G401.6 (cell line): ENCODE measurements around the gene DUSP7.
"Not testable (repeated sequence)": the region's sequence is repeated elsewhere in the genome, so short reads cannot be mapped to it uniquely, and the experiment has no call there.

Experiments used
- FAIRE-seq: peaks from 2 replicates; lab custom pipeline; 2012; peaks lifted over from hg19 to GRCh38; lab: Jason Lieb, UNC

The DUSP7 gene

DNA sequence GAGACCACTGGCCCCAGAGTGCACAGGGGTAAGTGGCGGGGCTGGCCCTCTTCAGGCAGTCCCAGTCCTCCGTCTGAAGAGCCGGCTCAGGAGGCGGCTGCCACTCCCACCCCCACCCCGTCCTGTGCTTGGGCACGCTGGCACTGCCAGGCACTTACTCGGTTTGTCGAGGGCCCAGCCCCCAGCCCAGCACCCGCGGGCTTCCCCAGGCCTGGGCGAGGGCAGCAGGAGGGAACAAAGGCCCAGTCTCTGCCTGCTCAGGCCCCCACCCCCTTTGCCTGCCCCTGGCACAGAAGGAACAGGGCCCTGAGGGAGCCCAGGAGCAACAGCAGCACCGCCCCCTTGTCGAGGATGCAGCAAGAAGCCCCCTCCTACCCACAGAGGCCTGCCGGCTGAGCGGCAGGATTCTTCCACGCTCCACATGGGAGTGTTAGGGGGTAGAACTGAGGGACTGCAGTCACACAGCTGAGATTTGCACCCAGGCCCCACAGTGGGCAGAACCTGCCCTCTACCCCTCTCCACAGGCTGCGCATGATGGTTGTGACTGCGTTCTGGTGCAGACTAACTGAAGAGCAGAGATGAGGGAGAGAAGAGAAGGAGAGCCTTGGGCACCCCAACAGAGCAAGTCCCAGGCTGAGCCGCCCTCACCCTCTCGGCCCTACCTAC, 8.9 kb downstream of the DUSP7 start:
- no peak for FAIRE-seq

DNA sequence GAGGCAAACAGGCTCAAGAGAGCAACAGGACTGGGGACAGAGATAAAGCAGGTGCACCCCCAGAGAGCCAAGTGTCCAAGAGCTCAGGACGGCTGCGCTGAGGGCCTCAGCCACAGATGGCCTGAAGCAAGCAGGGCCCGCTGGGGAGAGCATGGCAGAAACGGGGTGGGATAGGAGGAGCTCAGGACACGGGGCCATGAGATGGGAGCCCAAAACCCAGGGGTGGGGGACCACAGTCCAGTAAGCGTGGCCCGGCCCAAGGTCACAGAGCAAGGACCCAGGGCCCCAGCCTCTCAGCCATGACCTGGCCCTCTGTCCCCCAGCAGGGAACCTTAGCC, 9.5 kb downstream of the DUSP7 start:
- FAIRE-seq: no peak

DNA sequence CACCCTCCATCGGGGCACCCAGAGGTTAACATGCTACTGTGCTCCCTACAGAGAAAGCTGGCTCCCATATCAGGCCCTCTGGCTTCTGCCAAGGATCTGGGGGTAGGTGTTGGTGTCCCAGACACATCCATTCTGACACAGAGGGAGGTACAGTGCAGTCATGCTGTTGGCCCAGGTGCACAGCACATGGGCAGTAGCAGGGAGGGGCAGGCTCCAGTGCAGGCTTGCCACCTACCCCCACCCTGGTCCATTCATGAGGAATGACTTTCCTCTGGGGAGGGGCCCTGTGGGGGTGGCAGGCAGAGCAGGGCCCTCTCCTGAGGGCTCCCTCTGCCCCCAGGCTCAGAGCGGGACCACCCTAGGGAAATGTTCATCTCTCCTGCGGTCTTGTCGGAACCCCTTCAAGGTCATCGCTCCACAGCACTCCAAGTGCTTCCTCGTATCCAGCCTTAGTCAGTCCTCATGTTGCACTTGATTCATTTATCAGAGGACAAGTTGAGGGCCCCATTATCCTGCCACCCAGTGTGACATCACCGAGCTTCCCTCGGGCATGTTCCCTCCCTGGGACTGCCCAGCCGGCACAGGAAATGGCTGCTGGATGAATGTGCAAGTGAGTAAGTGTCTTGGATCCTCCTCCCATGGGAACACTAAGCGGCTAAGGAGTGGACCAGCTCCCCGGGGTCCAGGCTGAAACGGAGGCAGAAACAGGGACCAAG, 10.0 kb downstream of the DUSP7 start:
- peak; percentile 86 for FAIRE-seq

DNA sequence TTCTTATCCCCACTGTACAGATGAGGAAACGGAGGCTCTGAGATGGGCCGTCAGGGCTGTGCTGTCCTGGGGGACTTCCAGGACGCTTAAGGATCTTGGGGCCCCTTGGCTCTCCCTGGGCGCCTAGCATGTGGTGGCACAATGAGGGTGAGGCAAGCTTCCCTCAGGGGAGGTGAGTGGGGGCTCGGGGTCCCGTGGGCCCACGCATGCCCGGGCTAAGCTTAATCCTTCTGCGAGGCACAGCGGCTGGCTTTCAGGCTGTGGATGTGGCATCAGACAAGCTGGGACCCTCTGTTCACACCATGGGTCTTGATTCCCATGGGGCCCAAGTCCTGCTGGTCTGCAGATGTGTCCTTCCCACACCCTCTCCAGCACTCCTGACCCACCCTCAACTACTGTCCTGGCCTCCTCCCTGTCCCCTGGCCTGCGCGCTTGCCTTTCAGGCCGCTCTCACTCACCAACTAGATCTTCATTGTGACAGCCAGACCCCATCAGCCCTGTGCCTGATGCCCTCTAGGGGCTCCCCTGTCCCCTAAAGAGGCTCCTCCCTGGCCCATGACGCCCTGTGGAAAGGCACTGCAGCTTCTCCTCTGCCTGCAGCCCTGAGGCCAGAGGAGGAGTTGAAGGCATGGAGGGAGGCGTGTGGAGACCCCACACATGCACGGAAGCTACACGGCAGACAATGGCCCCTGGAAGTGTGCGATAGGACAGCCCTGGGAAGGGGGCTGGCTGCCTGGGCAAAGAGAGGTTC, 11.3 kb downstream of the DUSP7 start:
- no peak for FAIRE-seq

DNA sequence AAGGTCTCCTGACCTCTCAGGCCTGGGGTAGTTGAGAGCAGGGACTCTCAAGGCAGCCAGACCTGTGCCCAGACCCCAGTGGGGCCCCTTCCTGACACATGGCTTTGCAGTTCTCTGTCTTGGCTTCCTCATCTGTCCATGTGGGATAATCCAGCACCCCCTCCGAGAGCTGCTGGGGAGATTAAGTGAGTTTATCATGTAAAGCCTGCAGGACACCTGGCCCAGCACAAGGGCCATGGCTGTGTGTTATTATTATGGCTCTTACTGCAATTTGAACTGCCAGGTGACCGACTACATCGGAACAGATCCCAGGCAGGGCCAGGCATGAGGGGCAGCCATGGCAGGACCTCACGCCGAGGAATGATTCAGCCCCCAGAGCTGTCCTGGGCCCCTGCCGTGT, 12.6 kb downstream of the DUSP7 start:
- FAIRE-seq: no peak

DNA sequence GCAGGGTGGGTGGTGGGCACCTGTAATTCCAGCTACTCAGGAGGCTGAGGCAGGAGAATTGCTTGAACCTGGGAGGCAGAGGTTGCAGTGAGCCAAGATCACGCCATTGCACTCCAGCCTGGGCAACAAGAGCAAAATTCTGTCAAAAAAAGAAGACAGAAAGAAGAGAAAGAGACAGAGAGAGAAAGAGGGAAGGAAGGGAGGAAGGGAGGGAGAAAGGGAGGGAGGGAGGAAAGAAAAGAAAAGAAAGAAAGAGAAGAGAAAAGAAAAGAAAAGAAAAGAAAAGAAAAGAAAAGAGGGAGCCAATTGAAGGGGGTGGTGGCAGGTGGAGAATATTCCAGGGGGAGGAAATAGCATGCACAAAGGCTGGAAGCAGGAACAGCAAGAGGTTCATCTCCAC, 13.3 kb downstream of the DUSP7 start:
- not testable (repeated sequence) for FAIRE-seq

DNA sequence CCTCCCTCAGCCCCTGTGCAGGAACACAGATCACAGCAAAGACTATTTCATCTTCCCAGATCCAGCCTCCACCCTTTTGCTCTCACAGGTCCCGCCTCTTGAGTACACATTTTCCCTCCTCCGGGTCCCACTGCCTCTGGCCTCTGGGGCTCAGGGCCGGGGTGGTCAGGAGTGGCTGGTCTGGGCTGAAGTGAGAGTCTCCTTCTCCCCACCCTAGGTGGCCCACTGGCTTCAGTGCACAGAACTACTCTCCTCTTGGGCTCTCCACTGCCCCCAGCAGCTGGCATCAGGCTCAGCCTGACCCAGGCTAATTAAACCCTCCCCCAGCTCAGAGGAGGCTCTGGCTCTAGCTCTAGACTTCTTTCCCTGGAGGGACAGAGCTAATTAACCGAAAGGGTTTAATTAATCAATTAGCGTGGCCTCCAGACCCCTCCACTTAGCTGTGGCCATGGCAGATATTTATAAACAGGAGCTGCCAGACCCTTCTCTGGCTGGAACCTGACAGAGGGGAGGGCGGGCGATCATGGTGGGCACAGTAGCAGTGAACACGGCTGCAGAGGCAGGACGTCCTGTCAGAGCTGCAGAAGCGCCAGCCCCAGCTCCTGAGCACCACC, 15.1 kb downstream of the DUSP7 start:
- FAIRE-seq: no peak

DNA sequence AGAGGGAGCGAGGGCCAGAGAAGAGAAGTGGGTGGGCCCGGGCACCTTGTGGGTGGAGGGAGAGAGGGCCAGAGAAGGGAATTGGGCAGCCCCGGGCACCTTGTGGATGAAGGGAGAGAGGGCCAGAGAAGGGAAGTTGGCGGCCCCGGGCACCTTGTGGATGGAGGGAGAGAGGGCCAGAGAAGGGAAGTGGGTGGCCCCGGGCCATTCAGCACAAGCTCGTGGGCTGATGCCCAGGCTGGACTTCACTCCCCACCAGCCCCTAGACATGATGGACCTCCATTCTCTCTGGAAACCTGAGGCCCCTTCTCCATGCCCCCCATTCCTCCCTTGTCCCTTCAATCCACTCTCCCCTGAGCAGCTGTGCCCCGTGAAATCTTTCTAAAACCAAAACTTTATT, 15.8 kb downstream of the DUSP7 start:
- no peak for FAIRE-seq

DNA sequence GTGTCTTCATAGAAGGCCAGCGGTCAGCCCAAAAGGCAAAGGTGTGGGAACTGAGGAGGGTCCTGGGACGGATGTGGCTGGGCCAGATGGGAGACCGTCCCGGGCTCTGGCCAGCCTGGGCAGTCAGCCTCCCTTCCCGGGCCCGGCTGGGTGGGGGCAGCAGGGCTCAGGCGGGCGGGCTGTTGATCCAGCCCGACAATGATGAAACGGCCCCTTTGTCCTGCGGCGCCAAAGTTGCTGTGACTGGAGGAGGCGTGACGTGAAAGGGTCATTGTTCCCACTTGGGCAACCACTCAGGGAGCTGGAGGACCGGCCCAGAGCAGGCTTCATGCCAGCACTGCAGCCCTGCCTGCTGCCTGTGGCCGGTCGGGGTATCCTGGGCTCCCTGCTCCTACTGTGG, 16.5 kb downstream of the DUSP7 start:
- FAIRE-seq: no peak

DNA sequence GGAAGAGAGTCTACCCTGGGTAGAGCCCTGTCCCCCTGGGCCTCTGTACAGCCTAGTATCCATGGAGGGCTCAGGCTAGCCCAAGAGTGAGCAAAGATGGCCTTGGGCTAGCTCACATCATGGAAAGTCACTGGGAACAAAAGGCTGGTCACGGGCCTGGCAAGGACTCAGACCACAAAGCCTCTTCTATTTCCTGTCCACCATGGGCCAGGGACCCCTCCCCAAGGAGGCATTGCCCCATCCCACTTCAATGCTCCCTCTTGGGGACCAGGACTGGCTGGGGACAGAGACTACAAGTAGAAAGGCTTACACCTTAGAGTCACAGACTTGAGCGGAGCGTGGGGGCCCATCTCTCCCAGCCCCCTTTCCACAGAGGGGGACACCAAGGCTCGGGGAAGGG, 16.9 kb downstream of the DUSP7 start:
- FAIRE-seq: no peak

DNA sequence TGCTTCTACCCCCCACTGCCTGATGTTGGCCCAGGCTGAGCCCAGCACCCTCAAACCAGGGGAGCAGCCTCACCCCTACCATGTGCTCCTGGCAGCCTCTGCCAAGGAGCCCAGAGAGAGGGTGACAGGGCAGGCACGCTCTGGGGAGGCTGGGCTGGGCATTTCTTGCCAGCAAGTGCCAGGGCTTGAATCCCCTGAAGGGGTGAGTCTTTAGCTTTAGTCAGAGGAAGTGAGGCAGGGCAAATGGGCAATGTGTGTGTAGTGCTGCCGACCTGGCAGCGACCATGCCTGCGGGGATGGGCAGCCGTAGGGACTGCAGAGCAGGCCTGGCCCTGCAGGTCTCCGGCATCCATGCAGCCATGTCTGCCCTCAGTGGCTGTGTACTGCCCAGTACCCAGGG, 18.1 kb downstream of the DUSP7 start:
- FAIRE-seq: no peak

DNA sequence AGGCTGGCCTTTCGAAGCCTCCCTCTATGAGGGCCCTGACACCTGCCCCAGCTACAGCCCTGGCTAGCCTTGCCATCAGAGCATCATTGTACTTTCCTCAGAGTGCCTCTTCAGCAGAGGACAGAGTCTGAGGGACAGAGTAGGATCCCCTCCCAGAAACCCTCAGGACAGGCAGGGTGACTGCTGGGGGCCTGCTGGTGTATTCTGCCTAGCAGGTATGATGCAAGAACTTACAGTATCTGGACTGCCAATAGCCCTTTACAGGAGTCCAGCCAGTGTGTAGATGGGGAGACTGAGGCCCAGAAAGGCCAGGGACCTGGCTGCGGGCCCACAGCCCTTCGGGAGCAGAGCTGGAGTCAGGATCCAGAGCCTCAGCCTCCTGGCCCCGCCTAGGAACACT, 19.1 kb downstream of the DUSP7 start:
- FAIRE-seq: no peak

DNA sequence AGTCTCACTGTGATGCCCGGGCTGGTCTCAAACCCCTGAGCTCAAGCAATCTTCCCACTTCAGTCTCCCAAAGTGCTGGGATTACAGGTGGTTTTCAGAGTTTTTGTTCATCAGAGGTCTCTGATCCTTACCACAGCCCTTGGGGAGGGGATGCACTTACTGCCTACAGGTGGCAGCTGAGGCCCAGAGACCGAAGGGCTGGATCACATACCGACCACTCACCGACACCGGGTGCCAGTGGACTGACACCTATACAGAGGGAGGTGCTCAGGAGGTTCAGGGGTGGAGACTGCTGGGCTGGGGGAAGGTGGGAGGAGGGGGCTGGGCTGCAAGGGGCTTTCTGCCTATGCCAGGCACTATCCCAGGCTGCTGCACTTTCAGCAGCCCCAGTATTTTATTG, 19.5 kb downstream of the DUSP7 start:
- no peak for FAIRE-seq

DNA sequence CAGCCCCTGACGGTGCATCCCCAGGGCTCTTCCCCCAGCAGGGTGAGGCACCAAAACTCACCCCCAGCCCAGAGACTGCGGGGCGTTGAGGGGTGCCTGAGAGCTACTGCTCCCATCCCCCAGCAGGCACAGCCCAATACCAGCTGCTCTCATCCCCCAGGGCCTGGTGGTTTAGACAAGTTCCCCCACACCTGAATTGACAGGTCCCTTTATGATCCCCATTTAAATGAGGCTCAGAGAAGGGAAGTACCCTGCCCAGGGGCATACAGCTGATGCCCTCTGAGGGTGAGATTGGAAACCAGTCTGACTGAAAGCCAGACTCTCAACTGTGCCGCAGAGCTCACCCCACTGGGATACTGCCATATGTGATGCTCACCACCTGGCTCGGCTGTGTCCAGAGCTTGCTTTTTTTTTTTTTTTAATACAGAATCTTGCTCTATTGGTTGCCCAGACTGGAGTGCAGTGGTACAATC, 20.1 kb downstream of the DUSP7 start:
- no peak for FAIRE-seq

DNA sequence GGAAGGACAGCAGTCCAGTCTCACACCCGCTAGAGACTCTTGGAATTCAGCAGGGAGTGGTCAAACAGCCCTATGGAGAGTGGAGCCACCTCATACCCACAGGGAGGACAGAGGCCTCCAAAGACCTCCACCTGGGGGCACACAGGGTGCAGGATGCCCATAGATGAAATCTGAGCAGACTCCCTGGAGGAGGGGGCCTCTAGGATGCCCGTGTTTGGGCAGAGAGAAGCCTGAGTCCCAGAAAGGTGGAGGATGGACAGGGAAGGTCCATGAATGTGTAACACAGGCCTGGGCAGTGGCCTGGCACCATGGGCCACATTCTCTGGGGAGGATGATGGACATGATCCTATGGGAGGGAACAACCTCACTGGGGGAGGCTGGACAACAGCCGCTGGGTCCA, 21.7 kb downstream of the DUSP7 start:
- FAIRE-seq: no peak

DNA sequence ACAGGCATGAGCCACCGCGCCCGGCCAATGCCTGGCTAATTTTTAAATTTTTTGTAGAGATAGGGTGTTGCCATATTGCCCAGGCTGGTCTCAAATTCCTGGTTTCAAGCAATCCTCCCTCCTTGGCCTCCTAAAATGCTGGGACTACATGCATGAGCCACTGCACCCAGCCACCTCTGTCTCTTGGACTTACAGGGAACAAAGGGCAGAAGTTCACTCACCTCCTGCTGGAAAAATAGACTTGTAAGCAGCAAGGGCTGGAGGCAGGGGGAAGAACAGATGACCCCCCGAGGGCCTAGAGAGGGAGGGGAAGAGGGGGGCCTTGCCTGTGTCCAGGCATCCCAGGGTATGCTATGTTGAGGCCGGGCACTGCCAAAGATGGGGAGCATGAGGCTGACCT, 22.2 kb downstream of the DUSP7 start:
- FAIRE-seq: no peak

DNA sequence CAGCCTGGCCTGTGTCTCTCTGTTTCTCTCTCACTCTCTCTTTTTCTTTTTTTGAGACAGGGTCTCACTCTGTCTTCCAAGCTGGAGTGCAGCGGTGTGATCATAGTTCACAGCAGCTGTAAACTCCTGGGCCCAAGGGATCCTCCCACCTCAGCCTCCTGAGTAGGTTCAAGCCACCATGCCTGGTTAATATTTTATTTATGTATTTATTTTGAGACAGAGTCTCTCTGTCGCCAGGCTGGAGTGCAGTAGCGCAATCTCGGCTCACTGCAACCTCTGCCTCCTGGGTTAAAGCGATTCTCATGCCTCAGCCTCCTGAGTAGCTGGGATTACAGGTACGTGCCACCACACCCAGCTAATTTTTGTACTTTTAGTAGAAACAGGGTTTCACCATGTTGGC, 22.6 kb downstream of the DUSP7 start:
- FAIRE-seq: not testable (repeated sequence)

DNA sequence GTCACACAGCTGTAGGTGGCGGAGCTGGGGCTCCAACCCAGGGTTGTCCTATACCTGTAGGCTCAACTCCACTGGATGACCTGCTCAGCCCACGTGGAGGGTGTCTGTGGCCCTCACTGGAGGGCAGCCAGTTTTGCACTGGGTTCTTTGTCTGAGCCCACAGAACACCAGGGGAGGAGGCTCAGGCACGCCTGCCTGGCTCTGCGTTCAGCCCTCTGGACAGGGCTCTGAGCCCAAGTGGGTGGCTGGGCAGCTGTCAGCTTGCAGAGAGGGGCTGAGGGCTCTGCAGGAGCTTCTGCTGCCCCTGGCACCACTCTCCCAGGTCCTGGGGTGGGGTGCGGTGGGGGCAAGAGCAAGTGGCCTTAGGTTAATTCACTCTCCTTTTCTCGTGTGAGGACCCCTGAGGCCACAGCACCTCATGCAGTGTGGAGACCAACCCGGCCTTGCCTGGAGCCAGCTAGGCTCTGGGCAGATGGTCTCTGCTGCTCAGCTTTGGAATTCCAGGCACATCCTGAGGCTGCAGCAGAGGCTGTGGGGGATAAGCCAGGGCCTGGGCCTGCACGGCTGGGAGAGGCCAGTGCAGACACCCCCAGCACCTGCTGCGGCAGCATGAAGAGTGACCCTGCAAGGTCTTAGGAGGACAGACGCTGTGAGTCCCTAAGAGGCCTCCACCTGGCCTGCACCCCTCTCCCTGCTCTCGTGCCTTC, 23.5 kb downstream of the DUSP7 start:
- no peak for FAIRE-seq

DNA sequence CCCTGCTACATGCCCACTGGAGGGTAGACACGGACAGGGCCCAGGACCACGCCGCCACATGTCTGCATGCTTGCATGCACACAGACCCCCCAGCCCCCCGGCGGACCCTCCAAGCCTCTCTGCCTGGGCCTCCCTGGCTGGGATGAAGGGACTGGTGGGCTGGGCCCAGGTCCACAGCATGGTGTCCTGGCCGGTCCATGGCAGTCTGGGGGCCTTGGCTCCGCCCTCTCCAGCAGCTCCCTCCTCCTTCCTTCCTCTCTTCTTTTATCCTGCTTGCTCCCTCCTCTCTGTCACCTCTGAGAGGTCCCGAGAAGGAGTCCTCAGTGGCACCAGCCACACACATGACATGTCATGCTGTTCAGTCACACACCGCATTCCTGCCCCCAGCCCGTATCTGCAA, 24.5 kb downstream of the DUSP7 start:
- FAIRE-seq: no peak

DNA sequence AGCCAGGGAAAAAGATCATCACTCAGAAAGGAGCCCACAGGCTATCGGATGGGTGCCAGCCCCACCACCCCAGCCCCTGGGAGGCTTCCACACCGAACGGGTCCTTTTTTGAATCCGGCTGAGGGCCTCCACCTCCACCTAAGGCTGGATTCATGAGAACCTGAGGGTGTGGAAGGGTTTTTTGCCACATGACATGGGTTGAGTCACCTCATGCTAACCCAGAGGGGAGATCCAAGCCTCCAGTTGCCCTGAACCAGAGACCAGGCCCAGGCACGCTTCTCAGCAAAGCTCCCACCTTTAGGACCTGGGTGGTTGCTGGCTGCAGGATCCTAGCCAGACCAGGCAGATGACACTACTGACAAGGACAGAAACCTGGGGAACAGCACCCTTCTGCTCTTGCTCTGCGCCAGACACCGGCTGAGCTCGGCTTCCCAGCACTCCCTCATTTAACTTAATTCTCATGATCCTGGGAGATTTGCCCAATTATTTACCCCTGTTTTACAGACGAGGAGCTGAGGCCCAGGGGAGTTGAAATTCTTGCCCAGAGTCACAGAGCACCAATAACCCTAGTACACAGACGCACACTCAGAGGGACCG, 25.6 kb downstream of the DUSP7 start:
- no peak for FAIRE-seq

DNA sequence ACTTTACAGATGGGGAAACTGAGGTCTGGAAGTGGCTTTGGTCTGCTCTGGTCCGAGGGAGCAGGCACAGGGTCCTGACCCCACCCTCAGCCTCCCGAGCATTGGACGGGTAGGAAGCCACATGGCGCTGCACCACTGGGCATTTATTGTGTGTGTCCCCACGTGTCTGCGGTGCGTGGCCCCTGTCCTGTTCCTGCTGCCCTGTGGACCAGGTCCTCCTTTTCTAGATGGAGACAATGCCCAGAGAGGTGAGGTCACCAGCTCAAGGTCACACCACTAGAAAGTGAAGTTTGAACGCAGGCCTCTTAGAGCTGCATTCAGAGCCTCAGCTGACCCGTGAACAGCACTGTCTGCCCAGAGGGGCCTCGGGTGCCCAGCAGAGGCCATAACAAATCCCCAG, 26.8 kb downstream of the DUSP7 start:
- FAIRE-seq: no peak

DNA sequence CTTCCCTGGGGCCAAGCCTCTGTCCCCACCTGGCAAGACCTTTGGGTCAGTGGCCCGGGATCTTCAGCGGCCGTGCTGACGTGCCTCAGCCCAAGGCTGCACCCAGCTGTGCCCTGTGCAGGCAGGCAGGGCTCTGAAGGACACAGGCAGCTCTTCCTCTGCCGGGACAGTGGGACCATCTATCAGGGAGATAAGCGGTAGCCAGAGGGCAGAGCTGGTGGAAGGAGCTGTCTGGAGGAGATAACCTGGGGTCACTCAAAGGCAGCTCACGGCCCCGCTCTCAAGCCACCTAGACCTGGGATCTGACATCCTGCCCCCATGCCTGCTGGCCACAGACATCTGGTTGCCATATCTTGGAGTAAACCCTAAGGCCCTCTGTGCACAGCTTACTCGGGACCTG, 27.3 kb downstream of the DUSP7 start:
- FAIRE-seq: no peak
